ENCODE data around the gene FAM216A.

- TF ChIP-seq CTCF (IDR thresholded peaks at IDR 0.05) (peak; percentile 66 to 90 (median 86)), POLR2A (IDR thresholded peaks at IDR 0.05) (peak in 1 of 2 donors; percentile 50)
These were observed 18.7 kb upstream of the FAM216A start, which contains the start of gene ARPC3 for GRCh38 chr12:110449799-110450497.

Measured in adrenal gland (tissue), 5 donors.